GM18499 (cell line): ENCODE data around the gene PCDH9.

Source experiments
- ATAC-seq: cut with Tn5 transposase; IDR thresholded peaks from one replicate; pipeline ENCODE4 v1.9.1; 2021; ENCODE audit warnings: moderate number of reproducible peaks; ENCODE audit not compliant: insufficient read depth, unreplicated experiment

Gene PCDH9

GRCh38 chr13:67229481-67230403 is at the start of gene PCDH9:
Gene PCDH9, minus strand, starts transcription at chr13:67230336. Its CDS starts 1,896 bp downstream, at chr13:67228440.
- ATAC-seq = no peak

DNA sequence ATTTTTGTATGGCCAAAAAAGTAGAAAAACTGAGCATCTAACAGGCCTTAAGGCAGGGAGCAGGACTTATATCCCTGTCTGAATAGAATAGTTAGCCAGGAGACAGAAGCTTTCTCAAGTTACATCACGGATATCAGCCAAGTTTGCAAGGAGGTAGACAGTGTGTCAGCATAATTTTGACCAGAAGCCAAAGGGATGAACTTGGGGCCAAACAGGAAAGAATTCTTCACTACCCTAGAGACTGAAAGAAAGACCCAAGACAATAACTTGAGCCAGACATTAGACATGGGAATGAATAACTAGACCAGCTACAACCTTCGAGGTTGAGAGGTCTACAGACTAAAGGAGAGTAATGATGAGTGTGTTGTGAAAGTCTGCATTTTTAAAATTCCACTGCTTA is 48.1 kb upstream of the PCDH9 start:
- no peak for ATAC-seq

DNA sequence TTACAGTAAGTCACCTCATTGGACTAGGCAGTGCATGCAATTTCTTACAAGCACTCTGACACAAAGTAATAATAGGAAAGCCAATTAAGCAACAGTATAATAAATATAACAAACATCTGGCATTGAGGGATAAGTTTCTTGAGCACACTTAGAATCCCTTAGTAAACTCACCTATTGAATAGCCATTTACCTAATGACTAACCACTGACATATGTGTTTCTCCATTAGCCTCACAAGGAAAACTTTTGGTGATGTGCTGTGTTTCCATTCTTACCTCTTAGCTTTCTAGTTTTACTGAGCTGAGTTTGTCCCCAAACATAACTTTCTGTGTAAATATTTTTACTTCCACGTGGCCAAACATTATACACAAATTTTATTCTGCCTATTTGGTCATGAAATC is 47.4 kb upstream of the PCDH9 start:
- ATAC-seq = no peak

DNA sequence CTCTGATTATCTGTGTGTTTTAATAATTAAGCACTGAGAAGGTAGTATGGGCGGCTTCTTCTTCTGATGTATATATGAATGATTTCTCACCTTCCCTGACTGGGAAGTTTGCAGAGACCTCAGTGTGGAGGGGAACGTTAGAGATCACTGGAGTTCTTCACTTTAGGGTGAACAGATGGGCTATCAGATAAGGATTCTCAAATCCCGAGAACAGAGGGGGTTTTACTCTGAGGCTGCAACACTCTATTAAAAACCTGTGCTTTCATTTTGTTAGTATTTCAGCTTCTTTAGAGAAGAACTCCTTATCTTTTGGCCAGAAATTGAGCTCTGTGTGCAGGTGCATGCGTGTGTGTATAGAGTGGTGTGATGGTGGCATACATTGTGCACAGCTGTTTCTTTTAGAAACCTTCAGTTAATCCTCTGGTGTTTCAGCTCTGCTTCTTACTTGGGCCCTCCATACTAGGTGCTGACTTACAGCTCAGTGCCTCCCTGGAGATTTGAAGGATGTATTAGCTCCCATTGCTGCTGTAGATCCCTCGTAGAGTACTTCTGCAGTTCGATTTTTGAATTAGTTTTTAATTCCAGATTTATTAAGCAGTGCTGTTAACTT is 45.3 kb upstream of the PCDH9 start:
- no peak for ATAC-seq

GRCh38 chr13:67273001-67273400 is 42.9 kb upstream of the PCDH9 start:
- ATAC-seq = no peak

DNA sequence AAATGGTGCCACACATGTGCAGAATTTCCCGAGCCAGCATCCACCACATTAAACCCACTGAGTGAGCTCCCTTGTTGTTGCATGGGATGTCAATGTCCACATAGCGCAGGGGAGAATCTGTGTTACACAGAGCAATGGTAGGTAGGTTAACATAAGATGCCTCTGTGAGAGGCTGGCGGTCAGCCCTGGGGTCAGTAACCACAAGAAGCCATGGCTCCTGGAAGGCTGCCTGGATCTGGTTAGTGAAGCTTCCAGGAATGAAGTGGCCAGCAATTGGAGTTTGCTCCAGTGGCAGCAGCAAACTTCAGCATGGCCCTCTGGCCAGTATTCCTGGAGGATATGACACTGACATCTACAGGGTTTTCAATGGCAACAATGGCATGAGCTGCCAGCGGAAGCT is 37.0 kb upstream of the PCDH9 start:
- ATAC-seq = no peak

DNA sequence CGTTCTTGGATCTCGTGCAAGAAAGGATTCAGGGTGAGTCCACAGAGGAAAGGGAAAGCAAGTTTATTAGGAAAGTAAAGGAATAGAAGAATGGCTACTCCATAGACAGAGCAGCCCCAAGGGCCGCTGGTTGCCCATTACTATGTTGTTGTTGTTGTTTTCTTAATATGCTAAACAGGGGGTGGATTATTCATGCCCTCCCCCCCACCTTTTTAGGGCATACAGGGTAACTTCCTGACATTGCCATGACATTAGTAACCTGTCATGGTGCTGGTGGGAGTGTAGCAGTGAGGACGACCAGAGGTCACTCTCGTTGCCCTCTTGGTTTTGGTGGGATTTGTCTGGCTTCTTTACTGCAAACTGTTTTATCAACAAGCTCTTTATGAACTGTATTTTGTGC is 29.1 kb upstream of the PCDH9 start:
- no peak for ATAC-seq

- ATAC-seq = no peak
Observed at GRCh38 chr13:67258482-67258881, 28.3 kb upstream of the PCDH9 start.

GRCh38 chr13:67238861-67239260 is 8.7 kb upstream of the PCDH9 start:
- ATAC-seq = no peak

DNA sequence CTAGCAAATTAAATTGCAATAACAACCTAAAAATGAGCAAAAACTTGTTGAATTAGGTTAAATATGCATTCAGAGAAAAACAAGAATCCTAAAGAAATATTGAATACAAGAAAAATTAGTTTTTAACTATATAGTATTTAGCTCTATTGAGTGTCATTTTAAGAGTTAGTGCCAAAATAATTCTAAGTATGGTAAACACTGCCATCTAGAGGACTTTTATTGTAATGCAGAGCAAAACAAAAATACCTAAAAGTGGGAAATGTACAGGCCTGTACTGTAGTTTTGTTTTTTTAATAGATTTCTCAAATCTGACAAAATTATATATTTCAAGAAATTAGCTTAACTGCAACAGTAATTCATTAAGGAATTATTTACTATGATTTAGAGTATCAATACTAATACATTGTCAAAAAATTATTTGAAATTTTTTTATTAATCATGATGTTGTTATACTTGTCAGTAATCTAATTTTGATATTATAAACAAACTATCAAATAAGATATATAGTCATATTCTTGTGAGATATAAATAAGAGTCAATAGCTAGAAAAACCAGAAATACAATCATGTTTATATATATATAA is 8.2 kb upstream of the PCDH9 start:
- peak; percentile 80 for ATAC-seq

GRCh38 chr13:67235265-67235664 is 5.1 kb upstream of the PCDH9 start:
- ATAC-seq = no peak

DNA sequence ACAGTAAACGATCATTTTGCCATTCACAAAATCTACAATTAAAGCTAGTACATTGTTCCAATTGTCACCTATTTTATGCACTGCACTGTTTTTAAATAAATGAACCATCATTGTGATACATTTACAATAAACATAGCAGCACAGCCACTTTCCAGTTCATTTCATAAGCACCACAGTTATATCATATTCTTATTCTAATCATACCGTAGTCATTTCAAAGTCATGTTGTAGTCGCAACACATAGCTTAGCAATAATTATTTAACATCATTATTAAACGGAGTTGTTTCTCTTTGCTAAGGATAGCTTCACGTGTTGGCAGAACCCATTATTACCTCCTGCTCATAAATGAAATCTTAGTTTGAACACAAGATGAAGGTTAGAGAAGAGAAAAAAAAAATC is 2.2 kb upstream of the PCDH9 start:
- ATAC-seq = no peak

DNA sequence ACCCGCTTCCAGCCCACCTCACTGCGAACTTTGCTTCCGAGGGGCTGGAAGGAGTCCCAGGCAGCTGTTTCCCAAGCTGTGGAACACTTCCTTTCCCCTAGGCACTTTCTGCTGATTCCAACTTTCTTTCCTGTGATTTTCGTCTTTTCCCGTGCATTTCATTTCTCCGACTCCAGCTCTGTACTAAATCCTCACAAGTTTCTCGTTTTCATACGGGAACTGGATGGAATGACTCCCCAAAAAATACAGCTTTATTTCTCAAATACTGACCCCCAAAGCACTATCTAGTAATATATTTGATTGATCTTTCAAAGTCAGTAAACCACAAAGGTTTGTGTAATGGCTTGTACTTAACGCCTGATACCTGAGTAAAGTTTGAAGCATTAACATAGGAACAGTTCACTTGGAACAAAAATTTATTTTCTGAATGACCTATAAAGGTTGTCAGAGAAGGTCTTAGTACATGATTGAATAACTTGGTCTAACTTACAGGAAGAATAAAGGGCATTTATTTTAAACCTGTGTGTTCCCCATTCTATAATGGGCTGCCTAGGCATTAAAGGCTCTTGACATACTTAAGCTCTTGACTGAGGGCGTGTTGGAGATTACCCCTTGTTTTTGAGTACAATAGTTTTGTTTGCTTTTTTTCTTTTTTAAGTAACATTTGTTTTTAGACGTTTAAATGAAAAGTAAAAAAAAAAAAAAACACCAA is 1.3 kb upstream of the PCDH9 start:
- no peak for ATAC-seq

DNA sequence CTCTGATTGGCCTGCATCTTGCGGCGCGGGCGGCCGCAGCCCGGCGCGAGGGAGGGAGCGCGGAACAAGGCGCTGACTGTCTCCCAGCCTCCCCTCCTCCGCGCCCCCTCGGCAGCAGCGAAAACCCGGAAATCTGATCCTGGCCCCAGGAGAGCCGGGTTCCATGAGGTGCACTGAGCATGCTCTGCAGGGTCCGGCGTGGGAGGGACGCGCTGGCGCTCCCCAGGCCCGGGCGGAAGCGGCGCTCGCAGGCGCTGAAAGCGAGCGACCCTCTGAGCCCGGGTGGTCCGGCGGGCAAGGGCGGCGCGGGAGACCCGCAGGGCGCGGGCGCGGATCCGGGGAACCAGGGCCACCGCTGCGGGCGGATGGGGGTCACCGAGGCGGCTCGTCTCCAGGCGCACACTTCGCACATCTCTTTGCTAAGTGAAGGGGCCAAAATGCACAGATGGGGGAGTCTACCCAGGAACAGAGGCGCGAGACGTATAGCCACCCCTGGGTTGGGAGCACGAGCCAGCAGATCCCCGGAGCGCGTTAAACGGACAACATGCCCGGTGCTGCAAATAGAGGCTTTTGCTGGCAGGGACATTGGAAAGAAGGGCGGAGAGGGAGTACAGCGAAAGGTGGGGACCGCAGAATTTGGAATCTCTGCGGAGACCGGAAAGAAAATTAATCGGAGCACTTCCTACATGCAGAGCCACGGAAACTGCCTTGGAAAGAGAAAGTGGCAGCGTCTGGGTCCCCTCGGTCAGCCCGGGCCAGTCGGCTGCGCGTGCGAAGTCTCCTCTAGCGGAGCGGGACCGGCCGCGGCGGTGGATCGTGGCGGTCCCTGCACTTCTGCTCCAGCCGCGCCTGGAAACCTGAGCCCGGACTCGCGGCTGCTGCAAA is 510 bp upstream of the PCDH9 start:
- peak; percentile 91 for ATAC-seq

DNA sequence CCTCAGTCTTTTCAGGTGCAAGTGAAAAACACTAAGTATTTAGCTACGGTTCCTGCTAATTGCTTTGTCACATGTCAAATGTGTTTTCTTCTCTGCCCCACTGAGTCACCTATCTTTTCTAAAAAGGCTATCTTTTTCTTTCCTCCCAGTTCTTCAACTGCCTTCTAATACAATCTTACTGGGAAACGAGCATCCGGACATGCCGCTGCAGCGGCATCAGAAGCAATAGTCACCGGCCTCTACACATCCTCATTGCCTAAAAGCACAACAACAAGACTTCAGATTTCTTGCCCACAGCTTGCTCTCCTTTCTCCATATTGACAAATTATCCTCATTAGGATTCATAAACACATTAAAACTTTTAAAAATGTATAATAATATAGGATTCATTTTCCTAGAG is 1.2 kb downstream of the PCDH9 start:
- ATAC-seq = no peak

DNA sequence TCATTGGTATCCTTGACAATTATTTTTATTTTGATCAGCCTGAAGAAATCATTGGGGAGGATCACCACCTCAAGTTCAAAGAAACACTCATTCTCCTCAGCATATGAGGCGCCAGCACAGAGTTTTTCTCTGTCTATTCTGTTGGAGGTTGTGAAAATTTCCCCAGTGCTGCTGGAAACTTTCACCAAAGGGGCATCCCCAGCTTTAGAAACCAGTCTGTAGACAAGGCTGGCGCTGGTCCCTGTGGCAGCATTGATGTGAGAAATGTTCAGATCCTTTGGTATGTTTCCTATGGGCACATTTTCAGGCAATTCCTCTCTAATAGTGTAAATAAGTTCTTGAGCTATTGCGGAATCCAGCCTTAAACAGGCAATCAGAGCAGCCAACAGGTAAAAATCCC is 2.1 kb downstream of the PCDH9 start:
- no peak for ATAC-seq

DNA sequence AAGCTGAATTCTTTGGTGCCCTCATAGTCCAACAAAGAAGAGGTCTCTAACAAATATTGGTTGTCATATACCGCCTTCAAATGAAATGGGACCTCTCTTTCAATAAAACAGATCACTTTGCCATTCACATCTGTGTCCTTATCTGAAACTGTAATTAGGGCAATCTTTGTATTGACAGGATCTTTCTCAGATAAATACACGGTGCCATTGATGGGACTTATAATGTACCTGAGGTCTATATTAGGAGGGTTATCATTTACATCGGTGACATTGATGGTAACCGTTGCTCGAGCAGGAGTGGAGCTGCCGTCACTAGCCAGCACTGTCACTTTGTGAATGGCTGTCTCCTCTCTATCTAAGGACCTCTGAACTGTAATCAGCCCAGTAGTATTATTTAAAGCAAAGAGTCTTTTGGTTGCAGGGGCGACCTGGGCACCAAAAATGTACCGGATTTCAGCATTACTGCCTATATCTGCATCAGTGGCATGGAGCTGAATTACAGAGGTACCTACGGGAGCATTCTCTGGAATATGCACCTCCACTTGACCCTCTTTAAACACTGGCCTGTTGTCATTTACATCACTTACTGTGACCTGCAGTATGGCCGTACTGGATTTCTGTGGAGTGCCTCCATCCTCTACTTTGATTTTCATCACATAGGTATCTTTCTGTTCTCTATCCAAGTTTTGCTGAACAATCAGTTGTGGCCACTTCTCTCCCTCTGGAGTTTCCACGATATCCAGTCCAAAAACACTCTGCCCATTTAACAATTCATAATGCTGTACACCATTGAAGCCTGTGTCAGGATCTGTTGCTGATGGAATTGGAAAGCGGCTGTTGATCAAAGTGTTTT is 2.8 kb downstream of the PCDH9 start:
- no peak for ATAC-seq

DNA sequence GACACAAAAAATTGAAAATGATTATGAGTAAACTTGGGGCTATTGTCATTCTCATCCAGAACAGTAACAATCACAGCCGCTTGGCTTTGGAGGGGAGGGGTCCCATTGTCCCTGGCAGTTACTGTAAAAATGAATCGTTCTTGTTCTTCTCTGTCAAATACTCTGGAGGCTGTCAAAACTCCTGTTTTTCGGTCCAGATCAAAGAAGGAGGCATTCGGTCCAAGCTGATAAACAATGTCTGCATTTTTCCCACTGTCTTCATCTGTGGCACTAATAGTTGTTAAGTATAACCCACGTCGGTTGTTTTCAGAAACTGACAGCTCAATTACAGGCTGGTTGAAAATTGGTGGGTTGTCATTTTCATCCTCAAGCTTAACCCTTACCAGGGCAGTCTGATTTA is 3.4 kb downstream of the PCDH9 start:
- no peak for ATAC-seq
